Ramos (cell line): ENCODE results near the gene NLRC5.
"Not testable (repeated sequence)": the region's sequence is repeated elsewhere in the genome, so short reads cannot be mapped to it uniquely, and the experiment has no call there.

Source experiments
- in situ Hi-C: fragments of 300-500 bp; cut with MboI; formaldehyde crosslinking; loops from one replicate; pipeline ENCODE4 v1.14.3; 2022; ENCODE audit warnings: low sequenced_read_pairs; ENCODE audit not compliant: unreplicated experiment

NLRC5 gene

DNA sequence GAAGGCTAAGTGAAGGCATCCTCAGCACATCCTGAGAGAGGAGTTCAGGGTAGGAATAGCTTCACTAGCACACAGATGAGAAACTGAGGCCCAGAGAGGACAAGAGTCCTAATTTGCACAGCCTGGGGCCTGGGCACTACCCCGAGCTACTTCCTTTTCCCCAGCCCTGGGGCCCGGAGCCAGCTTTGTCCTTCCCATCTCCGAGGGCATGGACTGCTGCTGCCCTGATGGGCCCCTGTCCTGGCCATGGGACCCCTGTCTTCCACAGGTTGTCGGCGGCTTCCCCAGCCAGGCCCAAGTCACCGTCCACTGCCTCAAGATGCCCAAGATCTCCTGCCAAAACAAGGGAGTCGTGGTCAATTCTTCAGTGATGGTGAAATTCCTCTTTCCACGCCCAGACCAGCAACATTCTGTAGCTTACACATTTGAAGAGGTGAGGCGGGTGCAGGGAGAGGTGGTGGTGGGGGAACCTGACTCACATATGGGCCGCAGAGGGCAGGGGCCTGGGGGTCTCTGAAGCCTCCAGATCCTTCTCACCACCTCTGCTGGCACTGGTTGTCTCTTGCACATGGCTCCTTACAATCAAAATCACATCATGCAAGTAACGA, 11.4 kb upstream of the NLRC5 start:
- in situ Hi-C loops, result no loop called here

DNA sequence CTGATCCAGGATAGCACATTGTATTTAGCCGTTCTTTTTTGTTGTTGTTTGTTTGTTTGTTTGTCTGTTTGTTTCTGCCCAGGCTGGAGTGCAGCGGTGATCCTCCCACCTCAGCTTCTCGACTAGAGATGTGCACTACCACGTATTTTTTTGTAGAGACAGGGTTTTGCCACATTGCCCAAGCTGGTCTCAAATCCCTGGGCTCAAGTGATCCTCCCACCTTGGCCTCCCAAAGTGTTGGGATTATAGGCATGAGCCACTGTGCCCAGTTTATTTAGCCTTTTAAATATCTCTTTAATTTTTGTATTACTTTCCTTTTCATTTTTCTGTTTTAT, 9.2 kb upstream of the NLRC5 start:
- in situ Hi-C loops, result no loop called here

DNA sequence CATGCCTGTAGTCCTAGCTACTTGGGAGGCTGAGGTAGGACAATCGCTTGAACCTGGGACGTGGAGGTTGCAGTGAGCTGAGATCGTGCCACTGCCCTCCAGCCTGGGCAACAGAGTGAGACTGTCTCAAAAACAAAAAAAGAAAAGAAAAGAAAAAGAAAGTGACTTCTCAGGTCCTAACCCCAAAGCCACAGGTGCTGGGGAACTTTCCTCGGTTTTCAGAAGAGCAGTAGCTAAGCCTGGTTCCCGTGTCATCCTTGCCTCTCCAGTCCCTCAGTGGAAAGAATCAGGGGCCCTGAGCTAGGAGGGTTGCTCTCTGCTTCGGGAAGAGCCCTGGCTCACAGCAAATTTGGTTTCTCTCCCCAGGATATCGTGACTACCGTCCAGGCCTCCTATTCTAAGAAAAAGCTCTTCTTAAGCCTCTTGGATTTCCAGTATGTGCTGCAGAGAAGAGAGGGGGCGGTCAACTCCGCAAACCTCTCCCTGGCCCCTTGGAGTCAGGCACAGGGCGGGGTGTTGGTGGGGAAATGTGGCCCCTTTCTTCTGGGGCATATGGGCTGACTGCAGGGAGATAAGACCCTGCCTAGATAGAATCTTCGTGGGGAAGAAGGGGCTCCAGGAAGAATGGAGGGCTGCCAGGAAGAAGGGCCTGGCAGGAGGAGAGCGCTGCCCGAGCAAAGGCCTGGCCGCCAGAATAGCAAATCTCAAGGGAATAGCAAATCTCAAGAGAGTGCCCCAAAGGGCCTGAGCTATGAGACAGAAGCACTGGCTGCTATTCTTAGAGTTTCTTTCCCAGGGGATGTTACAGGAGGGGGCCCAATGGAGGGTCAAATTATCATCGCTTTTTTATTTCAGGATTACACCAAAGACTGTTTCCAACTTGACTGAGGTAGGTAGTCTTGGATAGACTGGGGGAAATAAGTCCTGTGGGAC, 8.3 kb upstream of the NLRC5 start:
- in situ Hi-C loops, result no loop called here

DNA sequence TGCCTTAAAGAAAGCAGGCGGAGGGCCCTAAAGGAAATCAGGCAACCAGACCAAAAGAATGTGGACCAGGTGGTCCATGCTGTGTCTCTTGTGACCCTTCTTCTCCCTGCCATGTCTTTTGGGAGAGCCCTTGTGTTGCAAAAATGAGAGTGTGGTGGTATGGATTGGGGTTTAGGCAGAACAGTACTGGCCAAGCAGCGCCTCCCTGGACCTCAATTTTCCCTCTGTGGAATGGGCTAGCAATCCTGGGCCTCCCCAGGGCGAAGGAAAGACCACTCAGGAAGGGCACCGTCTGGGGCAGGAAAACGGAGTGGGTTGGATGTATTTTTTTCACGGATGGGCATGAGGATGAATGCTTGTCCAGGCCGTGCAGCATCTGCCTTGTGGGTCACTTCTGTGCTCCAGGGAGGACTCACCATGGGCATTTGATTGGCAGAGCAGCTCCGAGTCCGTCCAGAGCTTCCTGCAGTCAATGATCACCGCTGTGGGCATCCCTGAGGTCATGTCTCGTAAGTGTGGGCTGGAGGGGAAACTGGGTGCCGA, 7.6 kb upstream of the NLRC5 start:
- in situ Hi-C loops, result no loop called here

DNA sequence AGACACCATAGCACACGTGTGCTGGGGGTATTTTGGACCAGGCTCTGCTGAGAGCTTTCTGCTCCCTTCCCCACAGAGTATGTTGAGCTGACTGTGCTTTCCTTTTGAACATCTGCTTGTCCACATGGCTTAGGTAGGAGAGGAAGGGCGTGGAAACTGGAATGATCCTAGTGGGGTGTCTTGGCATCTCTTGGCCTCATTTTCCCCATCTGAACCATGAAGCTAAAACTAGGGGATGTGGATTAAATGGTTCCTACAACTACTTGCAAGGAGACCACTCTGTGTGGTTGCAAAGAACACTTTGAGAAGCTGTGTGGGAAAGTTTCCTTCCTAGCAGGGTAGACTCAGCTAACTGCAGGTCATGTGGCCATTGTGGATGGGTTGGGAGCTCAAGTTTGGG, 6.7 kb upstream of the NLRC5 start:
- in situ Hi-C loops, result no loop called here

DNA sequence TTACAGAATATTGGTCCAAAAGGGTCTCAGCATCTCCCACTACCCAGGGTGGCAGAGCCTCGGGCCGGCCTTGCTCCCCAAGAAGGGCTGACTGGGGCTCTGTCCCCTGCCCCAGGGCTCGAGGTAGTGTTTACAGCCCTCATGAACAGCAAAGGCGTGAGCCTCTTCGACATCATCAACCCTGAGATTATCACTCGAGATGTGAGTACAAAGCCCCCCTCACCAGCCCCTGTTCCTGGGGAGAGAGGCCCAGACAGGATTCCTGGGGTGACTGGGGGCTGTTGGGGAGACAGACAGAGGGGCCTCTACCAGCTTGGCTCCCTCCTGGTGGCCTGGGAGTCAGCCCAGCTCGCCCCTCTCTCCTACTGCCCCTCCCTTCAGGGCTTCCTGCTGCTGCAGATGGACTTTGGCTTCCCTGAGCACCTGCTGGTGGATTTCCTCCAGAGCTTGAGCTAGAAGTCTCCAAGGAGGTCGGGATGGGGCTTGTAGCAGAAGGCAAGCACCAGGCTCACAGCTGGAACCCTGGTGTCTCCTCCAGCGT, 6.1 kb upstream of the NLRC5 start:
- in situ Hi-C loops, result no loop called here

DNA sequence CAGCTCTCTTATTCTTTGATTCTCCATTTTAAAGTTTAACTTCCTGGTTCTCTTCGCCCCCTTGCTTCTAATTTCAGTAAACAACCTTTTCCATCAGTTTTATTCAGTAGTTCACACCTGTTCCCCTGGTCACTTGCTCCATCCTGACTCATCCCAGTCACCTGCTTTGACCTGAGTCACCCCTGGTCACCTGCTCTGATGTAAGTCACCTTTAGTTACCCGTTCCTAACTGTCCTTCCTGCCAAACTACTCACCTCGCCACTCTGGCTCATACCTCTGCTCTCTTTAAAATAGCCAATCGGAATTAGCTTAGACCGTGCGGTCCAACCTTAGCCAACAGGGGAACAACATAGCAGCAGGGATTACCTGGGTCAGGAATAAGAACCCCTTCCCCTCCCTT, 4.7 kb upstream of the NLRC5 start:
- in situ Hi-C loops, result no loop called here

DNA sequence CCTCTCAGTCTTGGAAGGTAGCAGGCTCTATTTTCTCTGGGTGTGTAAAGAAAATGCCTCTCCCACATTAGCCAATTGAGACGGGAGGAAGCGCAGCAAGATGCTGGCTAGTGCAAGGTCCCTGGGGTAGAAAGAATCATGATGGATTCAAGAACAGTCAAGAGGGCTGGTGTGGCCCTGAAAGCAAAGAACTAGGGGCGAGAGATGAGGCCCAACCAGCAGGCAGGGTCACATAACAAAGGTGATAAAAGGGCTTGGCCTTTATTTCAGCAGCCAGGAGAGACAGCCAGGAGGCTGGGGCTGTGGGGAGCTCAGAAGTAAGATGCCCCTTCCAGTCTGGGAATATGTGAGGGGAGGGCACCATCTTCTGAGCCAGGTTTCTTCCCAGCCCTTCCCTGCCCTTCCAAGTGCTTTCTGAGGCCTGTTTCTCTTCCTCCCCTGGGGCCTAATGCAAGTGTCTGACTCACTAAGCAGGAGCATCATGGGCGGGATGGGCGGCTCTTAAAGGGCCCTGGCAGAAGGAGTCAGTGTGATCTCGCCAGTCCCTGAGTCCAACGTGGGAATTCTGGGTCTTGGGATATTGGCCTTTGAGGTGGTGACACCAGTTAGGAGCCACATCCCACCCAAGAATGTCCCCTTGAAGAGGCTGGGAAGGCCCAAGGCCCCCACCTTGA, 3.9 kb upstream of the NLRC5 start:
- in situ Hi-C loops, result no loop called here

DNA sequence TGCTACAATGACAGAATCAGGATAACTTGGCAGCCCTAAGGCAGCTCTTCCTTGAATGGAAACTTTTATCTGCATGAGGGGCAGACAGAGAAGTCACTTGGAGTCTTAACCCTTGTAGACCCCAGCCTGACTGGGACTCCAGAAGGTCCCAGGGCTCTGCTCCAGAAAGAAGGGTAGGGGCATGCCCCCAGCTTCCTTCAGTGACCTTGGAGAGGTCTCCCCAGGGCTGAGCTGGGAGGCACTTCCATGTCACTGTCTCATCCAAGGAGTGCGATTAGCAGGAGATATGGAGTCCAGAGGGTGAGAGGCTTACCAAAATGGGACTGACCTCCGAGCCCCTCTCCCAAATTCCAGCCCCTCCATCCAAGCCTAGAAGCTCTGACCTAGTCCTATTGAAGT, 3.4 kb upstream of the NLRC5 start:
- in situ Hi-C loops, result no loop called here

DNA sequence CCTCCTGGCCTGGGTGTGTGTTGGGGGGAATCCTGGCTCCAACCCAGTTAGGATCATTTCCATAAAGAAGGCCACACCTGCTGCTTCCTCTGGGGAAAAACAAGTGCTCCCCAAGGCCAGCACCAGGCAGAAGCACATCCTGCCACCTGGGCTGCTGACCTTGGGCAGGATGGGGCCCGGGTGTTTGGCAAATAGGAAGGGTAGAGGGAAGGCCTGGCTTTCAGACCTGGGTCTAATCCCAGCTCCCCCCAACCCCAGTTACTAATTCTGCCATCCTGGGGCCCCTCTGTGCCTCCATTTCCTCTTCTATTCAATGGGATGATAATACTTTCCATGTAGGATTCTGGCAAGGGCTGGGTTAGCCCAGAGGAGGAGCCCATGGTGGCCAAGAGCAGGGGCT, 3.0 kb upstream of the NLRC5 start:
- in situ Hi-C loops, result no loop called here

DNA sequence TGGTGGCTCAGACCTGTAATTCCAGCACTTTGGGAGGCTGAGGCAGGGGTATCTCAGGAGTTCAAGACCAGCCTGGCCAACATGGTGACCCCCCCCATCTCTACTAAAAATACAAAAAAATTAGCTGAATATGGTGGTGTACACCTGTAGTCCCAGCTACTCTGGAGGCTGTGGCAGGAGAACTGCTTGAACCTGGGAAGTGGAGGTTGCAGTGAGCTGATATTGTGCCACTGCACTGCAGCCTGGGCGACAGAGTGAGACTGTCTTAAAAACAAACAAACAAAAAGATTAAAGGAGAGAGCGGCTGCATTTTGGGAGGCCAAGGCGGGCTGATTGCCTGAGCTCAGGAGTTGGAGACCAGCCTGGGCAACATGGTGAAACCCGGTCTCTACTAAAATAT, 2.4 kb upstream of the NLRC5 start:
- in situ Hi-C loops, result not testable (repeated sequence)

DNA sequence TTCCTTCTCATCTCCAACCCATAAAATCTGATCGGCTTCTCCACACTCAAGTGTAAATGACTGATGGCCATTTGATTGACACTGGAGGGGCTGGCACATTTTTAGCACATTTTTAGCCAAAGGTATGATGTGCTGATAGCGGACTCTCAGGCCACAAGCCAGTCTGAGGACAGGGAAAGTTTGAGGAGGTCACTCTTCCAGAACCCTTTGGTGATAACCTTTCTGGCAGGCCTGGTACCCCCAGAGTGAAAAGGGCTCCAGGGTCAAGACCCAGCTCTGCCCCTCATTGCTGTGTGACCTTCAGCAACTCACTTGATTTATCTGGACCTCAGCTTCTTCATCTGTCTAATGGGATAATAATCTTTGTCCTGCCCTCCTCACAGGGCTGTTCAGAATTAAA, 1.7 kb upstream of the NLRC5 start:
- in situ Hi-C loops, result no loop called here

DNA sequence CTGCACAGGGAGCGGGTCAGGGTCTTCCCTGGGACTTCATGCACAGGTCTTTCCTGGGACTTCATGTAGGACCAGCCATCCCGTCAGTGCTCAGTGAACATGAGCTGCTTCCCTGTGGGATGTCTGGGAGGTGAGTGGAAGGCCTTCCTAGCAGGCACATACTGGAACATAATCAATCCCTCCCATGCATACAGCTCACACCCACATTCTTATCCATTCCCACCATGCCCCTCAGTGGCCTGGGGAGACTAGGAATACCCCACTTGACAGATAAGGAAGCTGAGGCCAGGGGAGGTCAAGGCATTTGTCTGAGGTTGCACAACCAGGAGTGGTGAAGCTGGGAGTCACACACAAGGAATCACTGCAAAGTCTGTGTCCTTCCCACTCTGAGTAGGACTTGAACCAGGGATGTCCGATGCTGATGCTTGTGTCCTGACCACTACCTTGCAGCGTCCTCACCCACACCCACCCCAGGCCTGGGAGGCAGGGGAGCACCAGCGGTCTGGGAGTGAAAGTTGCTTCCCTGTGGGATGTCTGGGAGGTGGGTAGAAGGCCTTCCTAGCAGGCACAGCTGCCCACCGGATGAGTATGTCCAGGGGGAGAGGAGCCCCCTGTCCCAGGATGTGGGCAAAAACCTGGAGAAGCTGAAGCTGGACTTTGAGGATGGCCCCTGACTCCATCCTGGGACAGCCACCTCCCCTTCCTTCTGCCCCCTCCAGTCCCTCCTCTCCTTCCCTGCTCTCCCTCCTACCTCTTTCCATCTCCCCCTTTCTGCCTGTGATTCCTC, 1.0 kb upstream of the NLRC5 start:
- in situ Hi-C loops, result no loop called here

DNA sequence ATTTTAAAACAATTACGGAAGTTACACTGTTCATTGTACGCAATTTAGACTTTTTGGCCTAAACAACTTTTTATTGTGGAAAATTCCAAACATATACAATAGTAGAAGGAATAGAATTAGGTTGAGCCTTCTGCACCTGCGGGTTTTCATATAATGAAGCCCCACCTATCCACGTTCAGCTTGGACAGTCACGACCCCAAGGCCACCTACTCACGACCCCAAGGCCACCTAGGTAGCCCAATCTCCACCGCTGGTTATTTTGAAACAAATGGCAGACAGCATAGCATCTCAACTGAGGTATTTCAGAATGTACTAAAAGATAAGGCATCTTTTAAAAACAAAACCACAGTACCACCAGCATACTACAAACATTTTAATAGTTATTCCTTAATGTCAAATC, 631 bp downstream of the NLRC5 start:
- in situ Hi-C loops, result no loop called here

DNA sequence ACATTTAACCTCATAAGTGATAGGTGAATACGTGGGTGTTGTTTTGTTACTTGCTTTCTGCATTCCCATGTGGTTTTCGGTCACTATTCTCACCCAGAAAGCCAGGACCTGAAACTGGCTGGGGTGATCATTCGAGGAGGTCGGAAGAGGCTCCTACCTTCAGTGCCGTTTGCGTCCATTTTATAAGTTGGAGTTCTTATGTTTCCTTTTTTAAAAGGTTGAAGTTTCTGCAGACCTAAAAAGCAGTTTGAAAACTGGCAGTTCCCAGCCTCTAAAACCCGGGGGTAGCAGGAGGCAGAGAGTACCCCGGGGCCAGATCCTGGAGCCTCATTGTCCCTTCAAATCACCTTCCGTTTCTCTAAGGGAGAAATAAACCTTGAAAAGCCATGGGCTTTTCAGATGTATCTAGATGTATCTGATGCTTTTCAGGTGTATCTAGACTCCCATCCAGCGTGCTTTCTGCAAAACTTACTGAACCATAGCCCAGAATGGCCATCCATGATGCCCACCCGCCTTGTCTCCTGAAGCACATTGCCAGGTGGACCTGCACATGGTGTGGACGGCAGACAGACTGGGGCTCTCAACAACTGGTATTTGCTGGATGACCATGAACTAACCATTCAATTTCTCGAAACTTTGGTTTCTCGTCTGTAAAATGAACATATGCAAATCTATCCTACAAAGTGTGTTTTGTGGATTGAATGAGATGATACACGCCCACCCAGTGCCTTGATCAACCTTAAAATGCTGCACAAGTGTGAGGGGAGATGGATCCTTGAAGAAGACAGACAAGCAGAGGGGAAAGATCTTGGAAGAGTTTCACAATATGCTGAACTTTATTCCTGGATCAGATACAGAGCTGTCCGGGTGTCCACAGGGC, 1.3 kb downstream of the NLRC5 start:
- in situ Hi-C loops, result no loop called here

DNA sequence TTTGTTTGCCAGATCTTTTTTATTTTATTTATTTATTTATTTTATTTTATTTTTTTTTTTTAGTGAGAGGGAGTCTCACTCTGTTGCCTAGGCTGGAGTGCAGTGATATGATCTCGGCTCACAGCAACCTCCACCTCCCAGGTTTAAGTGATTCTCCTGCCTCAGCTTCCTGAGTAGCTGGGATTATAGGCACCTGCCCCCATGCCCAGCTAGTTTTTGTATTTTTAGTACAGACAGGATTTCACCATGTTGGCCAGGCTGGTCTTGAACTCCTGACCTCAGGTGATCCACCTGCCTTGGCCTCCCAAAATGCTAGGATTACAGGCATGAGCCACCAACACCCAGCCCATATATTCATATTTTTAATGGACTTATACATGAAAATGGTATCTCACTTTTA, 3.1 kb downstream of the NLRC5 start:
- in situ Hi-C loops, result not testable (repeated sequence)

DNA sequence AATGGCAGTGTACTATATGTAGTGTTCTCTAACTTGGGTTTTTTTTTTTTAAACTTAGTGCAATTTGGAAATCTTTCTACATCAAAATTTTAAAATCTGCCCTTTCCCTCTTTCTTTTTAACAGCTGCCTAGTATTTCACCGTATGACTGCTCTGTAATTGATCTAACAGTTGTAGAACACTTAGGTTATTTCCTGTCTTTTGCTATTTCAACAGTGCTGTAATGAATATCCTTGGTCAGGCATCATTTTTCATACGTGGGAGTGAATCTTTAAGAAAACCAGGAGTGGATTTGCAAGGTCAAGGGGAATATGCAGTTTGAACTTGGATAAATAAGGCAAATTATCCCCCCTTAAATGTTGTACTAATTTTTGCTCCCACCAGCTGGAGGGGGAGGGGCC, 3.8 kb downstream of the NLRC5 start:
- in situ Hi-C loops, result no loop called here

DNA sequence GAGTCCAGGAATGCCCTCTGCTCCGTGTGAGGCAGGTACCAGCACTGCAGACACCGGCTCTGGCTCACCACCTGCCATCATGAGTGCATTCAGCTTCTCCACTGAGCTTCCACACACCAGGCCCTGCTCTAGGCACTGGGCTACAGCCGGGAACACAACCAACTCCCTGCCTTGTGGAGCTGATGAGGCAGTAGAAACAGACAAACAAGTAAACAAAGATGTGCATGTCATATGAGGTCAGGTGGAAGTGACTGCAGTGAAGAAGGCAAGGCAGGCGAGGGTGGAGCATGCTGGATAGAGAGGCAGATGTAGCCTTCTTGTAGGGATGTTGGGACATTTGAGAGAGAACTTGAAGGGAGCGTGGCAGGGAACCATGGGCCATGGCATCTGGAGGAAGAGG, 5.0 kb downstream of the NLRC5 start:
- in situ Hi-C loops, result no loop called here

DNA sequence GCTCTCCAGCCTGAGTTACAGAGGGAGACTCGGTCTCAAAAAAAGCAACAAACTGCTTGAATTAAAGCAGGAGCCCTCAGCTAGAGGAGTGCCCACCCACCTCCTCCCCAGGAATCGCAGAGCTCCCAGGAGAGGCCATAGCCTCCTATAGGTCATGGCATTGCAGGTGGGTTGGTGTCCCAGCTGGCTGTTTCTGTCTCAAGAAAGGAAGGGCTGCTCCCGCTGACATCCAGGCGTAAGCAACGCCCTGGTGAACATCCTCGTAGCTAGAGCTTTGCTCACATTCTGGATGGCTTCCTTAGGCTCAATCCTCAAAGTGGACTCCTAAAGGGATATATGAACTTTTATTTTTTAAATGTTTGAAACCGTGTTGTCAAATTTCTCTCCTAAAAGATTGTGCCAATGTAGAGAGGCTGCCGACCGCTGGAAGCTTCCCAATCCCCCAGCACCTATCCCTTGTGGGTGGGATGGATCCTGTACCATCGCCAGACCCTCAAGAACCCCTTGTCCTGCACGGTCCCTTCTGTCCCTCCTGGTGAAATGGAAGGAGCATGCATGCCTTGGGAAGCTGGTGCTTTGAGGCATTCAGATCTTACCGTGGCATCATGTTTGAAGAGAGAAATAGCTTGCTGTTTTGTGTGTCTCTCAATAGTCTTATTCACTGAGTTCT, 5.9 kb downstream of the NLRC5 start:
- in situ Hi-C loops, result no loop called here
